Measurements from ENCODE around the gene VPS37C.

DNA sequence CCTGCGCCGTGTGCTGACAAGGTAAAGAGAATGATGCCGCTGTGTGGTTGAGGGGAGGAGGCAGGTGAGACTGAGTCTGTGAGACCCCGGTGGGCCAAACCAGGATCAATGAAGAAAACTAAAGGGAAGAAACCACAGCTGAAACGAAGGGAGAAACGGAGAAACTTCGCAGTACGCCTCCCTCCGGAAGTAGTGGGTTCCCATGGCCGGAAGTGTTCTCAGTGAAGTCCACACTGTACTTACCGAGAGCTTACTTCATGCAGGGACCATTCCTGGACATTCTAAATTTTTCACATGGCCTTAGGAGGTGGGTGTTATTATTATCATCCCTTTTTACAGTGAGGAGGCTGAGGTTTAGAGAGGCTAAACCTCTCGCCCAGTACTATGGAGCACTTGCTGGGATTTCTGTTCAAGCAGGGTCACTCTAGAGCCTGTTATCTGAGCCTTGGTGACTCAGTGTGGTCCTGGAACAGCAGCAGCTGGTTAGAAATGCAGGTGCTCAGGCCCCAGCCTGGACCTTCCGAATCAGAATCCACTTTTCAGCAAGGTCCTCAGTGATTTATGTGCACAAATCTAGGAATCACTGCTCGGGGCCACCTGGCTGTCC is 41.0 kb downstream of the VPS37C start:
- TF ChIP-seq CTCF (IDR thresholded peaks at IDR 0.05) (no peak), POLR2A (IDR thresholded peaks at IDR 0.05) (no peak)

Data from body of pancreas (tissue), 4 donors.